ENCODE results near the gene PPEF2.

- TF ChIP-seq POLR2A (IDR thresholded peaks at IDR 0.05): no peak
- TF ChIP-seq CTCF (IDR thresholded peaks at IDR 0.05): no peak
These were observed 33.4 kb upstream of the PPEF2 start for GRCh38 chr4:75935628-75936027.
